ENCODE measurements around the gene GFI1B.
A peak's percentile ranks its signal among the peaks of the same experiment; 100 is the strongest.

- TF ChIP-seq ZBTB37 (CRISPR knock-in tag; IDR thresholded peaks at IDR 0.05) (no peak), ZNF609 (CRISPR knock-in tag; IDR thresholded peaks at IDR 0.05; ENCODE audit: borderline replicate concordance) (no peak), CHD4 (IDR thresholded peaks at IDR 0.05; ENCODE audit: borderline replicate concordance, low read length) (no peak), MAFG (CRISPR knock-in tag; IDR thresholded peaks at IDR 0.05) (no peak), MAX (IDR thresholded peaks at IDR 0.05) (no peak; the same call in 1 of the 2 replicates), ZNF614 (CRISPR knock-in tag; IDR thresholded peaks at IDR 0.05; ENCODE audit: borderline replicate concordance) (peak; percentile 65; the same call in 1 of the 2 replicates), MTA1 (CRISPR knock-in tag; IDR thresholded peaks at IDR 0.05; ENCODE audit: borderline replicate concordance) (no peak), CEBPG (CRISPR knock-in tag; IDR thresholded peaks at IDR 0.05) (no peak), U2AF2 (IDR thresholded peaks at IDR 0.05; ENCODE audit: low read depth, low read length) (peak; percentile 98), HDAC1 (CRISPR knock-in tag; IDR thresholded peaks at IDR 0.05) (peak; percentile 79; the same call in 1 of the 2 replicates), ZNF782 (CRISPR knock-in tag; IDR thresholded peaks at IDR 0.05; ENCODE audit: borderline replicate concordance) (peak; percentile 30; the same call in 1 of the 2 replicates)
- TF ChIP-seq, protein P1, sequence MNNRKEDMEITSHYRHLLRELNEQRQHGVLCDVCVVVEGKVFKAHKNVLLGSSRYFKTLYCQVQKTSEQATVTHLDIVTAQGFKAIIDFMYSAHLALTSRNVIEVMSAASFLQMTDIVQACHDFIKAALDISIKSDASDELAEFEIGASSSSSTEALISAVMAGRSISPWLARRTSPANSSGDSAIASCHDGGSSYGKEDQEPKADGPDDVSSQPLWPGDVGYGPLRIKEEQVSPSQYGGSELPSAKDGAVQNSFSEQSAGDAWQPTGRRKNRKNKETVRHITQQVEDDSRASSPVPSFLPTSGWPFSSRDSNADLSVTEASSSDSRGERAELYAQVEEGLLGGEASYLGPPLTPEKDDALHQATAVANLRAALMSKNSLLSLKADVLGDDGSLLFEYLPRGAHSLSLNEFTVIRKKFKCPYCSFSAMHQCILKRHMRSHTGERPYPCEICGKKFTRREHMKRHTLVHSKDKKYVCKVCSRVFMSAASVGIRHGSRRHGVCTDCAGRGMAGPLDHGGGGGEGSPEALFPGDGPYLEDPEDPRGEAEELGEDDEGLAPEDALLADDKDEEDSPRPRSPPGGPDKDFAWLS (CRISPR knock-in tag; IDR thresholded peaks at IDR 0.05; ENCODE audit: borderline replicate concordance): no peak
- TF ChIP-seq, protein P2, sequence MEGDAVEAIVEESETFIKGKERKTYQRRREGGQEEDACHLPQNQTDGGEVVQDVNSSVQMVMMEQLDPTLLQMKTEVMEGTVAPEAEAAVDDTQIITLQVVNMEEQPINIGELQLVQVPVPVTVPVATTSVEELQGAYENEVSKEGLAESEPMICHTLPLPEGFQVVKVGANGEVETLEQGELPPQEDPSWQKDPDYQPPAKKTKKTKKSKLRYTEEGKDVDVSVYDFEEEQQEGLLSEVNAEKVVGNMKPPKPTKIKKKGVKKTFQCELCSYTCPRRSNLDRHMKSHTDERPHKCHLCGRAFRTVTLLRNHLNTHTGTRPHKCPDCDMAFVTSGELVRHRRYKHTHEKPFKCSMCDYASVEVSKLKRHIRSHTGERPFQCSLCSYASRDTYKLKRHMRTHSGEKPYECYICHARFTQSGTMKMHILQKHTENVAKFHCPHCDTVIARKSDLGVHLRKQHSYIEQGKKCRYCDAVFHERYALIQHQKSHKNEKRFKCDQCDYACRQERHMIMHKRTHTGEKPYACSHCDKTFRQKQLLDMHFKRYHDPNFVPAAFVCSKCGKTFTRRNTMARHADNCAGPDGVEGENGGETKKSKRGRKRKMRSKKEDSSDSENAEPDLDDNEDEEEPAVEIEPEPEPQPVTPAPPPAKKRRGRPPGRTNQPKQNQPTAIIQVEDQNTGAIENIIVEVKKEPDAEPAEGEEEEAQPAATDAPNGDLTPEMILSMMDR (CRISPR knock-in tag; IDR thresholded peaks at IDR 0.05): 0 out of 2 replicates have a peak, but pooled peaks have one; percentile 7
Measured at GRCh38 chr9:132944294-132945185, 34.0 kb upstream of the GFI1B start, which contains the start of gene TSC1.

Data from HepG2 (cell line).